Breast epithelium (tissue), 3 donors: ENCODE results near the gene F11.

Source experiments
- POLR2AphosphoS5 ChIP-seq, 3 donors: sonication (generic); formaldehyde crosslinking; IDR thresholded peaks; one replicate each; pipeline ENCODE4 v1.6.1; 2017; ENCODE audit warnings: antibody characterized with exemption in 3 of 3
- TF ChIP-seq, protein P1 (sequence below), 3 donors: fragments of 450-650 bp; IDR thresholded peaks; one replicate each; pipeline ENCODE4 v1.5.1; 2016 to 2017; ENCODE audit warnings: antibody characterized with exemption in 3 of 3, mild to moderate bottlenecking in 3 of 3, moderate library complexity in 3 of 3

DNA sequence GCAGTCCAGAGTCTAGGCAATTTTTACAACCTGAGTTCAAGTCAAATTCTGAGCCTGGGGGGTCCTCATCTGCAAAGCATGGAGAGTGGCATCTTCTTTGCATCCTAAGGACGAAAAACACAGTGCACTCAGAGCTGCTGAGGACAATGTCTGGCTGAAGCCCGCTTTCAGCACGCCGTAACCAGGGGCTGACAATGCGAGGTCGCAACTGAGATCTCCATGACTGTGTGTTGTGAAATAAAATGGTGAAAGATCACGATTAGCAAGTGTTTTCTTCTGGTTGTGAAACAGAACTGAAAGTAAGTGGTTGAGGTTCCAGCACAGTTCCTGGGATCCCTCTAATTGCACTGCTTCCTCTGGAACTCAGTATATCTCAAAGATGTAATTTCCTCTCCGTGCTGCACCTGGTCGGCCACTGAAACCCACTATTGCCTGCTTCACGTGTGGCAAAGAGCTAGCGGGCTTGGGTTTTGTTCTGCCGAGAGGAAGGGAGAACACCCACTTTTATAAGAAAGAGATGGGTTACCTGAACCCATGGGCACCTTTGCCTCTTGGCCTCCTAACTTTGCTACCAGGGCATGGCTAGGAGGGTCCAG, 7.7 kb upstream of the F11 start:
- TF ChIP-seq, protein P1, sequence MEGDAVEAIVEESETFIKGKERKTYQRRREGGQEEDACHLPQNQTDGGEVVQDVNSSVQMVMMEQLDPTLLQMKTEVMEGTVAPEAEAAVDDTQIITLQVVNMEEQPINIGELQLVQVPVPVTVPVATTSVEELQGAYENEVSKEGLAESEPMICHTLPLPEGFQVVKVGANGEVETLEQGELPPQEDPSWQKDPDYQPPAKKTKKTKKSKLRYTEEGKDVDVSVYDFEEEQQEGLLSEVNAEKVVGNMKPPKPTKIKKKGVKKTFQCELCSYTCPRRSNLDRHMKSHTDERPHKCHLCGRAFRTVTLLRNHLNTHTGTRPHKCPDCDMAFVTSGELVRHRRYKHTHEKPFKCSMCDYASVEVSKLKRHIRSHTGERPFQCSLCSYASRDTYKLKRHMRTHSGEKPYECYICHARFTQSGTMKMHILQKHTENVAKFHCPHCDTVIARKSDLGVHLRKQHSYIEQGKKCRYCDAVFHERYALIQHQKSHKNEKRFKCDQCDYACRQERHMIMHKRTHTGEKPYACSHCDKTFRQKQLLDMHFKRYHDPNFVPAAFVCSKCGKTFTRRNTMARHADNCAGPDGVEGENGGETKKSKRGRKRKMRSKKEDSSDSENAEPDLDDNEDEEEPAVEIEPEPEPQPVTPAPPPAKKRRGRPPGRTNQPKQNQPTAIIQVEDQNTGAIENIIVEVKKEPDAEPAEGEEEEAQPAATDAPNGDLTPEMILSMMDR (IDR thresholded peaks at IDR 0.05), result no peak
- TF ChIP-seq POLR2AphosphoS5 (IDR thresholded peaks at IDR 0.05), result no peak
